ENCODE results near the gene STIP1. TPM values are rescaled to one million over a fixed set of nuclear protein-coding genes. Genes with fewer than 3 reads are reported as not detected.

The STIP1 gene
- total RNA-seq, 1 donor from 2014 or later: 102 TPM

DNA sequence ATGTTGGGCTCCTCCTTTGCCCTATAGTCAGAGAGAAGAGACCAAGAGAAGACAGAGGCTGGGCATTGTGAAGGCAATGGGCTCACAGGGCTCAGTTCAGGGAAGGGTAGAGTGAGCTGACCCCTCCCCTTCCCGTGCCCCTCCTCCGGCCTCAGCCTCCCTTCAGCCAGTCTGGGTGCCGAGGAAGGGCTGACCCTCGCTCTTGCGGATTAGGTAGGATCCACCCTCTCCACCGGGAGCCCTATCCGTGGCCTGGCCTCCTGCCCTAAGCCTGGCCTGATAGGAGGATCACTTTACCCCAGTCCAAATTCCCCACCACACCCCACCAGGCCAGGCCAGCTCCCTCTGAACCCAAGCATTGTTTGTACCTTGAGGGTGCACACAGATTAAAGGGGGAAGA, 62.6 kb downstream of the STIP1 start:
- no peak overlapping the region for H3K4me3 ChIP-seq (ENCODE audit: low read depth, low read length)
- TF ChIP-seq, protein P1, sequence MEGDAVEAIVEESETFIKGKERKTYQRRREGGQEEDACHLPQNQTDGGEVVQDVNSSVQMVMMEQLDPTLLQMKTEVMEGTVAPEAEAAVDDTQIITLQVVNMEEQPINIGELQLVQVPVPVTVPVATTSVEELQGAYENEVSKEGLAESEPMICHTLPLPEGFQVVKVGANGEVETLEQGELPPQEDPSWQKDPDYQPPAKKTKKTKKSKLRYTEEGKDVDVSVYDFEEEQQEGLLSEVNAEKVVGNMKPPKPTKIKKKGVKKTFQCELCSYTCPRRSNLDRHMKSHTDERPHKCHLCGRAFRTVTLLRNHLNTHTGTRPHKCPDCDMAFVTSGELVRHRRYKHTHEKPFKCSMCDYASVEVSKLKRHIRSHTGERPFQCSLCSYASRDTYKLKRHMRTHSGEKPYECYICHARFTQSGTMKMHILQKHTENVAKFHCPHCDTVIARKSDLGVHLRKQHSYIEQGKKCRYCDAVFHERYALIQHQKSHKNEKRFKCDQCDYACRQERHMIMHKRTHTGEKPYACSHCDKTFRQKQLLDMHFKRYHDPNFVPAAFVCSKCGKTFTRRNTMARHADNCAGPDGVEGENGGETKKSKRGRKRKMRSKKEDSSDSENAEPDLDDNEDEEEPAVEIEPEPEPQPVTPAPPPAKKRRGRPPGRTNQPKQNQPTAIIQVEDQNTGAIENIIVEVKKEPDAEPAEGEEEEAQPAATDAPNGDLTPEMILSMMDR (IDR thresholded peaks at IDR 0.05; ENCODE audit: insufficient read depth, low read length, severe bottlenecking): no peak
- DNase-seq (ENCODE audit: low read depth) (no peak), FAIRE-seq (no peak)
- no peaks in the 10 kb centered on the region for H3K27me3 ChIP-seq (ENCODE audit: control insufficient read depth, insufficient read depth, low read length)
- H3K36me3 ChIP-seq (ENCODE audit: control insufficient read depth, insufficient read depth, low read length): peaks cover 7% of the 10 kb centered on the region

DNA sequence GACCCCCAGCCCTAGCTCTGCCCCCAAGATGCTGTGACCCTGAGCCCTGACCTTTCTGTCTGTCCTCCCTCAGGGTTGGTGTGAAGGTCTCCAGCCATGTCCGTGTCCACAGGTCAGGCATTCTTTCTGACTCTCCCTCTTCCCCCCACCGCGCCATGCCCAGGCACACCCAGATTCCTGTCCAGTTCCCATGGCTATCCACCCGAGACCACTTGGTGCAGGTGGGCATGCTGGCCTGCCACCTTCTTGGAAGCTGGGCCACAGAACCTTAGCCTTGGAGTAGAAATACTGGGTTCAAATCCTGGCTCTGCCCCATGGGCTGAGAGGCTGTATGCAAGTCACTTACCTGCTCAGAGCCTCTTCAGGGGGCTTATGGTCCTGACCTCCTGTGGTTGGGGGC, 63.1 kb downstream of the STIP1 start:
- Histone ChIP-seq H3K36me3 (ENCODE audit: control insufficient read depth, insufficient read depth, low read length) (peaks cover 4% of the 10 kb centered on the region), H3K4me3 (ENCODE audit: low read depth, low read length) (no peak overlapping the region), H3K27me3 (ENCODE audit: control insufficient read depth, insufficient read depth, low read length) (no peaks in the 10 kb centered on the region)
- TF ChIP-seq, protein P1 (IDR thresholded peaks at IDR 0.05; ENCODE audit: insufficient read depth, low read length, severe bottlenecking): no peak
- FAIRE-seq (no peak), DNase-seq (ENCODE audit: low read depth) (no peak)

- peaks cover 9% of the 10 kb centered on the region for H3K36me3 ChIP-seq (ENCODE audit: control insufficient read depth, insufficient read depth, low read length)
- FAIRE-seq (no peak), DNase-seq (ENCODE audit: low read depth) (no peak)
- TF ChIP-seq, protein P1 (IDR thresholded peaks at IDR 0.05; ENCODE audit: insufficient read depth, low read length, severe bottlenecking): no peak
- H3K27me3 ChIP-seq (ENCODE audit: control insufficient read depth, insufficient read depth, low read length): no peaks in the 10 kb centered on the region
- no peak overlapping the region for H3K4me3 ChIP-seq (ENCODE audit: low read depth, low read length)
These were observed 63.8 kb downstream of the STIP1 start for GRCh38 chr11:64249563-64250414.

DNA sequence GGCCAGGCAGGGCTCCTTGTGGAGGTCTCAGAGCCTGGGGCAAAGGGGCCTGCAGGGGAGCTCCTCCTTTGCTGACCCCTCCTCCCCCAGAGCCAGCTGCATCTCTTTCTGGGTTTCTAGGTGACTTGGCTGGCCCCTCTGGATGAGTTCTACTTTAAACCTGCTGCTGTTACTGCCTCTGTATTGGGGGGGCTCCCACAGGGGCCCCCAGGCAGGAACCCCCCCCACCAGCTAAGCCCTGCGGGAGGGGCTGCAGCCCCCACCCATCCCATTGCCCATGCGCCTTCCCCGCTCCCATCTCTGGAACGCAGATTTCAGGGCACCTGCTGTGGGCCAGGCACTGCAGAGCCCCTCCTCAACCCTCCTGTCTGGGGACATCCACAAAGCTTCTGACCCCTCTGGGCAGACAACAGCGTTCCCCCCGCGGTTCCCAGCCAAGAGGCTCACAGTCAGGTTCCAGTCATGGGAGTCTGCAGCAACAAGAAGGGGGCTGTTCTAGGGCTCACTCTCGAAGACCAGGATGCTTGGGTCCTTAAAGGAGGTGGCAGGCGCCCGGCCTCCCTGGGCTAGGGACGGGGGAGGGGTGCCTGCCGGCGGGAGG, 64.5 kb downstream of the STIP1 start:
- DNase-seq (ENCODE audit: low read depth) (no peak), FAIRE-seq (no peak)
- TF ChIP-seq, protein P1 (IDR thresholded peaks at IDR 0.05; ENCODE audit: insufficient read depth, low read length, severe bottlenecking): no peak
- H3K36me3 ChIP-seq (ENCODE audit: control insufficient read depth, insufficient read depth, low read length): peaks cover 12% of the 10 kb centered on the region
- peak overlapping the region; percentile 83 for H3K4me3 ChIP-seq (ENCODE audit: low read depth, low read length)
- H3K27me3 ChIP-seq (ENCODE audit: control insufficient read depth, insufficient read depth, low read length): no peaks in the 10 kb centered on the region

- Histone ChIP-seq H3K36me3 (ENCODE audit: control insufficient read depth, insufficient read depth, low read length) (peaks cover 19% of the 10 kb centered on the region), H3K27me3 (ENCODE audit: control insufficient read depth, insufficient read depth, low read length) (no peaks in the 10 kb centered on the region), H3K4me3 (ENCODE audit: low read depth, low read length) (peak within 1 kb of the TSS; percentile 83)
- no peak for FAIRE-seq
- no peak for DNase-seq (ENCODE audit: low read depth)
- TF ChIP-seq, protein P1 (IDR thresholded peaks at IDR 0.05; ENCODE audit: insufficient read depth, low read length, severe bottlenecking): peak; percentile 63
These were observed 65.2 kb downstream of the STIP1 start, which contains the start of gene PLCB3 for GRCh38 chr11:64251016-64251752. Gene PLCB3, plus strand, starts transcription at chr11:64251530. Its CDS starts 120 bp downstream, at chr11:64251650.

Data from bronchial epithelial cell (primary cell).